ENCODE data around the gene RUFY1. TPM values are rescaled to one million over a fixed set of nuclear protein-coding genes. Genes with fewer than 3 reads are reported as not detected.

RUFY1 gene
- total and polyA plus RNA-seq, 2 of the 13 experiments (the other 11 are each of a cell fraction or from before 2014, with no cell fraction given) = 19.9 to 31.9 TPM

- 92% methylated on average over 6 of the region's 6 CpGs for WGBS (ENCODE audit: low lambda C conversion rate)
- no peaks in the 10 kb centered on the region for H3K27me3 ChIP-seq (ENCODE audit: control insufficient read depth in 1 of 2, insufficient read depth in 2 of 2, low read length in 2 of 2)
- H3K4me3 ChIP-seq (replicated peaks in 1 of 3; ENCODE audit: insufficient read depth in 1 of 3, low read depth in 2 of 3, low read length in 3 of 3) = no peak overlapping the region
- in situ Hi-C loops (cut with HindIII; ENCODE audit: extremely low pct_ligation_motif_present, low pct_unique_long_range_greater_than_20kb) = no loop called here
- peaks cover 25 to 52% of the 10 kb centered on the region in 2 experiments for H3K36me3 ChIP-seq (replicated peaks in 1 of 2; ENCODE audit: control insufficient read depth in 1 of 2, insufficient read depth in 2 of 2, low read length in 2 of 2)
- POLR2A ChIA-PET = interaction anchor here (1.2 kb wide), 1 partner anchor 27 kb away, joined by 3 read pairs; the partner anchor contains the start of gene HNRNPH1
- no peaks in the 10 kb centered on the region for H3K79me2 ChIP-seq (ENCODE audit: insufficient read depth, low read length)
- no peak for DNase-seq (ENCODE audit: low spot score)
- ATAC-seq = no peak
- CTCF ChIA-PET (ENCODE audit: low intra/inter-chr PET ratio, low total read pairs) = no interaction called here
- H3K27ac ChIP-seq (ENCODE audit: extremely low read length, insufficient read depth, low read length) = no peak overlapping the region
- no TSS peak for BruUV-seq (replicated peaks)
- no peaks in the 10 kb centered on the region for H4K20me1 ChIP-seq (ENCODE audit: insufficient read depth, low read length)
- no peaks in the 10 kb centered on the region for H3K4me1 ChIP-seq (ENCODE audit: insufficient read depth, low read length)
- no peak overlapping the region for H3K9ac ChIP-seq (ENCODE audit: insufficient read depth, low read depth, low read length)
- no peak overlapping the region for H3K4me2 ChIP-seq (ENCODE audit: low read depth, low read length)
- FAIRE-seq = no peak
- no peak overlapping the region for H2AFZ ChIP-seq (ENCODE audit: low read length)
- intact Hi-C loops (cut with micrococcal nuclease; ENCODE audit: unreplicated experiment) = no loop called here
- H3K9me3 ChIP-seq (ENCODE audit: low read length) = no peaks in the 10 kb centered on the region
- TF ChIP-seq TBL1XR1 (IDR thresholded peaks at IDR 0.05; ENCODE audit: borderline replicate concordance, low read length, partially characterized antibody) (no peak), ZNF710 (CRISPR knock-in tag; IDR thresholded peaks at IDR 0.05; ENCODE audit: borderline replicate concordance) (no peak), ZNF281 (CRISPR knock-in tag; IDR thresholded peaks at IDR 0.05; ENCODE audit: borderline replicate concordance) (no peak), RBM39 (IDR thresholded peaks at IDR 0.05; ENCODE audit: low read depth, low read length, poor library complexity, severe bottlenecking) (no peak), RFX1 (IDR thresholded peaks at IDR 0.05) (no peak), THAP7 (CRISPR knock-in tag; IDR thresholded peaks at IDR 0.05) (no peak), ZBTB49 (CRISPR knock-in tag; IDR thresholded peaks at IDR 0.05; ENCODE audit: borderline replicate concordance) (no peak), RNF219 (CRISPR knock-in tag; IDR thresholded peaks at IDR 0.05) (no peak), THAP11 (CRISPR knock-in tag; IDR thresholded peaks at IDR 0.05) (no peak), TBX3 (IDR thresholded peaks at IDR 0.05; ENCODE audit: borderline replicate concordance) (no peak), ZNF549 (CRISPR knock-in tag; IDR thresholded peaks at IDR 0.05) (no peak), ZNF431 (CRISPR knock-in tag; IDR thresholded peaks at IDR 0.05; ENCODE audit: borderline replicate concordance, low read depth) (no peak), TFDP2 (CRISPR knock-in tag; IDR thresholded peaks at IDR 0.05) (no peak)
Observed at GRCh38 chr5:179595916-179596315, 45.6 kb downstream of the RUFY1 start.
